Heart left ventricle (tissue), 16 donors: Measurements from ENCODE around the gene AGPAT4. TPM values are rescaled to one million over a fixed set of nuclear protein-coding genes. Genes with fewer than 3 reads are reported as not detected.

Experiments
- ATAC-seq, 4 donors: fragments of 200-7000 bp; cut with Tn5 transposase; one replicate each; pipeline ENCODE4 v1.9.1; 2020 to 2022; ENCODE audit warnings: moderate library complexity in 4 of 4, mild to moderate bottlenecking in 3 of 4, moderate number of reproducible peaks in 1 of 4
- DNase-seq, 5 donors: peaks; one replicate each; pipeline ENCODE4 v3.0.0-alpha.2; 2020
- H3K27ac ChIP-seq, 12 donors: fragments of 200-600 bp; sonication (generic) in 4 of 12; one replicate each; pipeline versions ENCODE4 v1.5.0 to v1.8.0; 2016 to 2022; ENCODE audit warnings: mild to moderate bottlenecking in 2 of 12
- H3K27me3 ChIP-seq, 9 donors: fragments of 200-600 bp; sonication (generic) in 2 of 9; one replicate each; pipeline versions ENCODE4 v1.5.1 to v1.8.0; 2016 to 2022; ENCODE audit warnings: mild to moderate bottlenecking in 3 of 9
- H3K36me3 ChIP-seq, 9 donors: fragments of 200-600 bp; sonication (generic) in 2 of 9; one replicate each; pipeline versions ENCODE4 v1.5.0 to v1.8.0; 2018 to 2022; ENCODE audit warnings: mild to moderate bottlenecking in 2 of 9
- H3K4me1 ChIP-seq, 12 donors: fragments of 200-600 bp; sonication (generic) in 4 of 12; one replicate each; pipeline versions ENCODE4 v1.5.0 to v1.8.0; 2016 to 2022; ENCODE audit warnings: mild to moderate bottlenecking in 3 of 12
- H3K4me3 ChIP-seq, 12 donors: fragments of 200-600 bp; sonication (generic) in 4 of 12; one replicate each; pipeline versions ENCODE4 v1.5.0 to v1.8.0; 2017 to 2022; ENCODE audit warnings: mild to moderate bottlenecking in 9 of 12, moderate library complexity in 4 of 12
- H3K9me3 ChIP-seq, 12 donors: fragments of 200-600 bp; sonication (generic) in 4 of 12; one replicate each; pipeline versions ENCODE4 v1.5.0 to v1.8.0; 2016 to 2022; ENCODE audit warnings: mild to moderate bottlenecking in 1 of 12
- POLR2A ChIP-seq, 2 donors: fragments of 450-650 bp; IDR thresholded peaks; one replicate each; pipeline ENCODE4 v1.6.1; 2017; ENCODE audit warnings: antibody characterized with exemption in 2 of 2, mild to moderate bottlenecking in 2 of 2, moderate library complexity in 2 of 2
- WGBS, 4 donors: extraction: QIAGEN DNeasy Blood & Tissue Kit in 2 of 4; methylation state at CpG; one replicate each; pipeline versions ENCODE4 v1.1.5 to v1.1.7; 2013 to 2018; 5-methylcytosine and 5-hydroxymethylcytosine counted together
- intact Hi-C, 10 donors: fragments of 100-400 bp; cut with DNase I; formaldehyde crosslinking; loops; one replicate each; pipeline versions ENCODE4 v1.11.1 to v1.14.2; 2022
- long read RNA-seq, 3 donors: library from polyadenylated mRNA; unstranded; transcript quantifications; one replicate each; pipeline ENCODE4 v2.0.0, GENCODE V29; 2020 to 2021
- polyA plus RNA-seq, 2 donors: library from polyadenylated mRNA; stranded (reverse); fragments of 200-250 nt; gene quantifications; one replicate each; pipeline ENCODE4 v1.2.3, GENCODE V29; 2013
- total RNA-seq, 9 donors: library from RNA; depleted of rRNA in 2 of 9; stranded (reverse); fragments of >200 nt in 2 of 9; fragmentation: NEBNext Ultra II Directional in 3 of 9; extraction: Animal tissue kit (Norgen Biotek cat#: 25700) in 3 of 9; gene quantifications; one replicate each; pipeline versions ENCODE4 v1.1.0 to v1.2.4, GENCODE V29; 2016 to 2023
- TF ChIP-seq, protein P1 (sequence below), 12 donors: fragments of 200-600 bp; sonication (generic) in 4 of 12; IDR thresholded peaks; one replicate each; pipeline versions ENCODE4 v1.5.0 to v1.8.0; 2018 to 2022; ENCODE audit warnings: antibody characterized with exemption in 12 of 12, mild to moderate bottlenecking in 5 of 12
- donor health status: ischemic (EF 13 %, LVEDD 7.1; RV severe dilation, severe dysfunction).
- donor health status: healthy with polysubstance abuse.
- donor health status: DM: no; HTN: yes; CAD: no.
- donor health status: DM: no; HTN: no; CAD: no.
- donor health status: ischemic (EF 25% LVEDD 6.9; RV normal size, moderate dysfunction).
- donor health status: ischemic (EF 25% LVEDD 5.7; RV mildly dilated, moderate dysfunction).
- donor health status: healthy.
- donor health status: DM: yes; HTN: yes; CAD: no.
- donor health status: ischemic (EF 35%, LVEDD 5.7; RV mildly dilated, moderate dysfunction).
- donor health status: nonischemic (EF 11% LVEDD 7.7; RV severe dilation, severe dysfunction).
- donor health status: DM: yes; HTN: yes; CAD: no.
- donor health status: PGD.
- donor health status: ischemic (EF 29% LVEDD 5.4; RV normal size, mild dysfunction).
- donor health status: nonischemic (EF 23%, LVEDD 6.1; RV moderate dilation, normal function).

AGPAT4 gene, protein sequence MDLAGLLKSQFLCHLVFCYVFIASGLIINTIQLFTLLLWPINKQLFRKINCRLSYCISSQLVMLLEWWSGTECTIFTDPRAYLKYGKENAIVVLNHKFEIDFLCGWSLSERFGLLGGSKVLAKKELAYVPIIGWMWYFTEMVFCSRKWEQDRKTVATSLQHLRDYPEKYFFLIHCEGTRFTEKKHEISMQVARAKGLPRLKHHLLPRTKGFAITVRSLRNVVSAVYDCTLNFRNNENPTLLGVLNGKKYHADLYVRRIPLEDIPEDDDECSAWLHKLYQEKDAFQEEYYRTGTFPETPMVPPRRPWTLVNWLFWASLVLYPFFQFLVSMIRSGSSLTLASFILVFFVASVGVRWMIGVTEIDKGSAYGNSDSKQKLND
- total RNA-seq (1 to 10 TPM in 8 of 9 donors, under 1 TPM in 1; 0.83 to 5.0 (median 1.9) TPM), polyA plus RNA-seq (1 to 10 TPM; 1.3 to 1.5 TPM)
- long read RNA-seq, donor 1, result 0 reads
- long read RNA-seq, donor 2, full-length matches to known transcripts, result 1 of 5 reads
- long read RNA-seq, donor 2, partial matches to known transcripts, result 0 of 5 reads
- long read RNA-seq, donor 2, other reads (novel, unspliced or antisense), result 4 of 5 reads
- long read RNA-seq, donor 3, result 0 reads

DNA sequence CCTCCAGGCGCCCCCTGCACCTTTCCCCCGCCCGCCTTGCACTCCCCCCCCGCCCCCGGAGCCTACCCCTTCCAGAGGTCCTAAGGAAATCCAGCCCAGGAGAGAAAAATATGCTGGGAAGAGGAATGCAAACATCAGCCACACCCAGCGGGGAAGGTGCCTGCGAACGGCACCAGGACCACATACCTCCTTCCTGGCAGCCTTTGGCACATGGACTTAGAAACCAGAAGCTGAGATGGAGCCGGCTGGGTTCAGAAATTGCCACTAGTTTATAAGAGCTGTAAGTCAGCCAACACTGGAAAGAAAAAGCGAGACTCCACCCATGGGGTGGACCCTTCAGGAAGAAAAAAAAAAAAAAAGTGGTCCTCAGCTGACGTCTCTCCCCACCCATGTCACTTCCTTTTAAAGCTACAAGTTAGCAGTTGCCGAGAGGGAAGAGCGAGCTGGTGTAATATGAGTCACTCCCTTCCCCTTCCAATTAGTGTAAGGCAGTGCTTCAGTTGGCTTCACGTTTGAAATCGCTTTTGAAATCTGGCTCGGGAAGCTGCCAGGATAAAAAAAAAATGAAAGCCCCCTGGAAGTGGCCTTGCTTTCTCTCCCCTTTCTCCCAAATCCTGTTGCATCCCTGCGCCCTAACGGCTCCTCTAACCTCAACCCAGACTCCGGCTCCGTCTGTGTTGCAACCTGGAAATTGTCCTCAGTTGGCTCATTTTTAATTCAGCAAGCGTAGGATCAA, at the start of gene AGPAT4:
TSS of gene AGPAT4 (minus strand) at position 310 of the 736 bp plus-strand sequence. CDS start 41,848 bp downstream, outside the sequence.
- Histone ChIP-seq H3K27me3 (no peaks in the 10 kb centered on the region), H3K36me3 (no peaks in the 10 kb centered on the region), H3K27ac (peak within 1 kb of the TSS in 11 of 12 donors; percentile 40 to 82 (median 58)), H3K9me3 (no peaks in the 10 kb centered on the region), H3K4me1 (peaks cover 0 to 25% (median 6%) of the 10 kb centered on the region in 12 donors), H3K4me3 (peak within 1 kb of the TSS; percentile 42 to 85 (median 66))
- 1 to 2% (median 1%) methylated on average over 16 to 21 of the region's 21 CpGs for WGBS, 4 donors
- intact Hi-C loops, result no loop called here
- TF ChIP-seq, protein P1, sequence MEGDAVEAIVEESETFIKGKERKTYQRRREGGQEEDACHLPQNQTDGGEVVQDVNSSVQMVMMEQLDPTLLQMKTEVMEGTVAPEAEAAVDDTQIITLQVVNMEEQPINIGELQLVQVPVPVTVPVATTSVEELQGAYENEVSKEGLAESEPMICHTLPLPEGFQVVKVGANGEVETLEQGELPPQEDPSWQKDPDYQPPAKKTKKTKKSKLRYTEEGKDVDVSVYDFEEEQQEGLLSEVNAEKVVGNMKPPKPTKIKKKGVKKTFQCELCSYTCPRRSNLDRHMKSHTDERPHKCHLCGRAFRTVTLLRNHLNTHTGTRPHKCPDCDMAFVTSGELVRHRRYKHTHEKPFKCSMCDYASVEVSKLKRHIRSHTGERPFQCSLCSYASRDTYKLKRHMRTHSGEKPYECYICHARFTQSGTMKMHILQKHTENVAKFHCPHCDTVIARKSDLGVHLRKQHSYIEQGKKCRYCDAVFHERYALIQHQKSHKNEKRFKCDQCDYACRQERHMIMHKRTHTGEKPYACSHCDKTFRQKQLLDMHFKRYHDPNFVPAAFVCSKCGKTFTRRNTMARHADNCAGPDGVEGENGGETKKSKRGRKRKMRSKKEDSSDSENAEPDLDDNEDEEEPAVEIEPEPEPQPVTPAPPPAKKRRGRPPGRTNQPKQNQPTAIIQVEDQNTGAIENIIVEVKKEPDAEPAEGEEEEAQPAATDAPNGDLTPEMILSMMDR (IDR thresholded peaks at IDR 0.05), result no peak
- peak in 1 of 2 donors; percentile 47 for TF ChIP-seq POLR2A (IDR thresholded peaks at IDR 0.05)
- peak in 4 of 5 donors; percentile 46 to 75 (median 64) for DNase-seq
- ATAC-seq, result peak; percentile 91 to 100 (median 100)

DNA sequence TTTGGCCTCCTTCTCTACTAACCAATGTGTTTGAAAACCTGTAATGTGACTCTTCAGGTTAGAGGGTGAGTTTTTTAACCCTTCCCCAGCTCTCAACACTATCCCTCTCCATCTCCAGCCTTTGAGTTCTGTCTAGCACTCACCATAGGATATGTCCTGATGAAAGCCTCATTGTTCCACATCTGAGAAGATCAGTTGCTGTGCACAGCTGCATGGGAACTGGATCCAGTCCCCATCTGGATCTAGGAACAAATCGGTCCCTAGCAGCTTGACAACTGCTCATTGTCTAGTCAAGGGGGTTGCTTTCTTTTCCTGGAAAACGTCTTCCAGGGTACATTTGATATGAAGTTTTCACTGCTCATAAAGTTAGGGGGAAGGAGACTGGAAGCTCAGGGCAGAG, 45.4 kb upstream of the AGPAT4 start:
- peaks cover 0 to 6% (median 0%) of the 10 kb centered on the region in 12 donors for H3K9me3 ChIP-seq
- no peaks in the 10 kb centered on the region for H3K4me1 ChIP-seq
- ATAC-seq (no peak), DNase-seq (no peak)
- H3K4me3 ChIP-seq, result no peak overlapping the region
- TF ChIP-seq, protein P1 (IDR thresholded peaks at IDR 0.05), result no peak
- TF ChIP-seq POLR2A (IDR thresholded peaks at IDR 0.05), result no peak
- WGBS, 4 donors, result 46 to 65% (median 57%) methylated on average over 2 of the region's 2 CpGs
- intact Hi-C loops, result no loop called here
- no peaks in the 10 kb centered on the region for H3K27me3 ChIP-seq
- H3K36me3 ChIP-seq, result no peaks in the 10 kb centered on the region
- H3K27ac ChIP-seq, result no peak overlapping the region

DNA sequence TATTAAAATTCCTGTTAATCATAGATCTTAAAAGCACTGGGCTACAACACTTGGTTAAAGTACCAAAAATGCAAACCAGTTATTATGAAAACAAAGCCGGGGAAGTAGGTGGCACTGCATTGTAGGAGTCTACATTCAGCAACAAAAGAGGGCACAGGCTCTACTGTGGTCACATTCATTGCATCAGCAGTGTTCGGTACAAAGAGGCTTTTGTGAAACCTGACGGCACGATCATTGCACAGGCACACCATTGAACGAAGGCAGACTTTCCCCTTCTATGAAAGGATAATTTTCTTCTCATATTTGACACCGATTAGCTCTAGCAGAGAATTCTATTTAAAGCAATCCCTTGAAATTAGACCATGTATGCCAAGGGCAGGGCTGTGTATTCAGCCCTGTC, 44.6 kb upstream of the AGPAT4 start:
- no peaks in the 10 kb centered on the region for H3K4me1 ChIP-seq
- 78 to 86% (median 83%) methylated on average over 6 of the region's 6 CpGs for WGBS, 4 donors

More for the DNA sequence above, 44.6 kb upstream of the AGPAT4 start:
- no peak overlapping the region for H3K4me3 ChIP-seq
- intact Hi-C loops, result no loop called here
- no peak overlapping the region for H3K27ac ChIP-seq
- ATAC-seq (no peak), DNase-seq (no peak)
- no peak for TF ChIP-seq POLR2A (IDR thresholded peaks at IDR 0.05)
- TF ChIP-seq, protein P1 (IDR thresholded peaks at IDR 0.05), result no peak
- H3K9me3 ChIP-seq, result peaks cover 0 to 6% (median 0%) of the 10 kb centered on the region in 12 donors
- no peaks in the 10 kb centered on the region for H3K36me3 ChIP-seq
- H3K27me3 ChIP-seq, result no peaks in the 10 kb centered on the region
